SK-N-SH treated with all-trans-retinoic acid at 6 μM for 48 hours (cell line): Measurements from ENCODE around the gene LSAMP.
A peak's percentile ranks its signal among the peaks of the same experiment; 100 is the strongest.

Experiments used
- ATAC-seq: fragments of 200-7000 bp; cut with Tn5 transposase; 3 replicates; pipeline ENCODE4 v1.9.1; 2020; ENCODE audit warnings: mild to moderate bottlenecking, moderate library complexity
- ARNTL ChIP-seq: fragments of 450-650 bp; formaldehyde crosslinking; IDR thresholded peaks from 2 replicates; pipeline ENCODE4 v1.5.0; 2020; ENCODE audit warnings: low read depth, mild to moderate bottlenecking, moderate library complexity, borderline replicate concordance
- BACH2 ChIP-seq: fragments of 250-450 bp; sonication (Bioruptor Pico); IDR thresholded peaks from 2 replicates; pipeline ENCODE4 v1.9.0; 2021; ENCODE audit warnings: mild to moderate bottlenecking, borderline replicate concordance
- CREB5 ChIP-seq: fragments of 250-450 bp; sonication (Bioruptor Pico); IDR thresholded peaks from 2 replicates; pipeline ENCODE4 v1.5.1; 2020; ENCODE audit warnings: low read depth, mild to moderate bottlenecking, moderate library complexity
- CSDC2 ChIP-seq: fragments of 250-450 bp; sonication (Bioruptor Pico); IDR thresholded peaks from 2 replicates; pipeline ENCODE4 v1.5.0; 2020; ENCODE audit warnings: mild to moderate bottlenecking, moderate library complexity
- CSRNP3 ChIP-seq: fragments of 250-450 bp; sonication (Bioruptor Pico); IDR thresholded peaks from 2 replicates; pipeline ENCODE4 v1.5.1; 2021; ENCODE audit warnings: mild to moderate bottlenecking, moderate library complexity
- ESRRG ChIP-seq: fragments of 250-450 bp; sonication (Bioruptor Pico); IDR thresholded peaks from 2 replicates; pipeline ENCODE4 v1.6.1; 2021; ENCODE audit warnings: mild to moderate bottlenecking
- GLIS3 ChIP-seq: fragments of 250-450 bp; sonication (Bioruptor Pico); IDR thresholded peaks from 2 replicates; pipeline ENCODE4 v1.5.0; 2020; ENCODE audit warnings: mild to moderate bottlenecking, moderate library complexity
- ISL1 ChIP-seq: fragments of 250-450 bp; sonication (Bioruptor Pico); IDR thresholded peaks from 2 replicates; pipeline ENCODE4 v2.1.2; 2022; ENCODE audit warnings: mild to moderate bottlenecking, moderate library complexity
- OSR1 ChIP-seq: fragments of 250-450 bp; sonication (Bioruptor Pico); IDR thresholded peaks from 2 replicates; pipeline ENCODE4 v1.8.0; 2022; ENCODE audit warnings: moderate library complexity, mild to moderate bottlenecking, inconsistent platforms
- PATZ1 ChIP-seq: fragments of 250-450 bp; sonication (Bioruptor Pico); IDR thresholded peaks from 2 replicates; pipeline ENCODE4 v1.8.0; 2020; ENCODE audit warnings: mild to moderate bottlenecking, moderate library complexity, borderline replicate concordance
- POU6F1 ChIP-seq: fragments of 250-450 bp; sonication (Bioruptor Pico); IDR thresholded peaks from 2 replicates; pipeline ENCODE4 v1.8.0; 2021; ENCODE audit warnings: low read depth, mild to moderate bottlenecking, moderate library complexity, borderline replicate concordance
- PPARA ChIP-seq: fragments of 250-450 bp; sonication (Bioruptor Pico); IDR thresholded peaks from 2 replicates; pipeline ENCODE4 v1.5.0; 2020; ENCODE audit warnings: mild to moderate bottlenecking, borderline replicate concordance
- RARB ChIP-seq: fragments of 250-450 bp; sonication (Bioruptor Pico); IDR thresholded peaks from 2 replicates; pipeline ENCODE4 v1.8.0; 2021; ENCODE audit warnings: mild to moderate bottlenecking, moderate library complexity
- SNAI2 ChIP-seq: fragments of 250-450 bp; sonication (Bioruptor Pico); IDR thresholded peaks from 2 replicates; pipeline ENCODE4 v1.5.0; 2020; ENCODE audit warnings: mild to moderate bottlenecking, moderate library complexity
- TCF4 ChIP-seq: fragments of 250-450 bp; sonication (Bioruptor Pico); IDR thresholded peaks from 2 replicates; pipeline ENCODE4 v1.8.0; 2021; ENCODE audit warnings: mild to moderate bottlenecking, moderate library complexity, borderline replicate concordance
- TOX ChIP-seq: fragments of 250-450 bp; sonication (Bioruptor Pico); IDR thresholded peaks from 2 replicates; pipeline ENCODE4 v1.8.0; 2021; ENCODE audit warnings: mild to moderate bottlenecking, moderate library complexity, borderline replicate concordance
- TSHZ2 ChIP-seq: fragments of 250-450 bp; sonication (Bioruptor Pico); IDR thresholded peaks from 2 replicates; pipeline ENCODE4 v1.5.0; 2020; ENCODE audit warnings: mild to moderate bottlenecking, moderate library complexity
- ZFP3 ChIP-seq: fragments of 250-450 bp; sonication (Bioruptor Pico); IDR thresholded peaks from 2 replicates; pipeline ENCODE4 v1.5.0; 2020; ENCODE audit warnings: mild to moderate bottlenecking, moderate library complexity
- ZNF565 ChIP-seq: fragments of 450-650 bp; formaldehyde crosslinking; conservative IDR thresholded peaks from 2 replicates; pipeline ENCODE4 v1.5.0; 2020; ENCODE audit warnings: low read depth, mild to moderate bottlenecking, moderate library complexity

The LSAMP gene

GRCh38 chr3:115819785-115820384 lies 625.4 kb downstream of the LSAMP start:
- peak; percentile 94 for ATAC-seq
- no peak for TF ChIP-seq GLIS3 (CRISPR knock-in tag)
- no peak for TF ChIP-seq ARNTL (CRISPR knock-in tag)
- no peak for TF ChIP-seq PATZ1 (CRISPR knock-in tag)
- TF ChIP-seq SNAI2 = no peak
- no peak for TF ChIP-seq RARB (CRISPR knock-in tag)
- no peak for TF ChIP-seq OSR1 (CRISPR knock-in tag)
- no peak for TF ChIP-seq ZNF565 (CRISPR knock-in tag)
- TF ChIP-seq BACH2 (CRISPR knock-in tag) = no peak
- no peak for TF ChIP-seq ISL1 (CRISPR knock-in tag)
- TF ChIP-seq TCF4 = no peak

GRCh38 chr3:115814778-115815380 lies 630.4 kb downstream of the LSAMP start:
- TF ChIP-seq CREB5 (CRISPR knock-in tag) (no peak), RARB (CRISPR knock-in tag) (no peak), ESRRG (CRISPR knock-in tag) (no peak), POU6F1 (no peak), CSRNP3 (CRISPR knock-in tag) (no peak)
- peak; percentile 97 for ATAC-seq

GRCh38 chr3:115814006-115814405 lies 631.3 kb downstream of the LSAMP start:
- TF ChIP-seq PATZ1 (CRISPR knock-in tag) = no peak
- TF ChIP-seq CSDC2 (CRISPR knock-in tag) = no peak
- no peak for TF ChIP-seq TOX (CRISPR knock-in tag)
- TF ChIP-seq OSR1 (CRISPR knock-in tag) = no peak
- no peak for TF ChIP-seq ISL1 (CRISPR knock-in tag)
- TF ChIP-seq SNAI2 = no peak
- no peak for TF ChIP-seq POU6F1
- no peak for TF ChIP-seq TCF4
- no peak for TF ChIP-seq ESRRG (CRISPR knock-in tag)
- no peak for TF ChIP-seq PPARA (CRISPR knock-in tag)
- no peak for TF ChIP-seq TSHZ2
- no peak for TF ChIP-seq CSRNP3 (CRISPR knock-in tag)
- TF ChIP-seq ZFP3 (CRISPR knock-in tag) = no peak
- no peak for TF ChIP-seq RARB (CRISPR knock-in tag)
- no peak for ATAC-seq
